GM18858 (cell line): ENCODE results near the gene GALNT15.
A peak's percentile ranks its signal among the peaks of the same experiment; 100 is the strongest.

Experiments used
- ATAC-seq: cut with Tn5 transposase; IDR thresholded peaks from one replicate; pipeline ENCODE4 v1.9.1; 2021; ENCODE audit not compliant: unreplicated experiment

GALNT15 gene

DNA sequence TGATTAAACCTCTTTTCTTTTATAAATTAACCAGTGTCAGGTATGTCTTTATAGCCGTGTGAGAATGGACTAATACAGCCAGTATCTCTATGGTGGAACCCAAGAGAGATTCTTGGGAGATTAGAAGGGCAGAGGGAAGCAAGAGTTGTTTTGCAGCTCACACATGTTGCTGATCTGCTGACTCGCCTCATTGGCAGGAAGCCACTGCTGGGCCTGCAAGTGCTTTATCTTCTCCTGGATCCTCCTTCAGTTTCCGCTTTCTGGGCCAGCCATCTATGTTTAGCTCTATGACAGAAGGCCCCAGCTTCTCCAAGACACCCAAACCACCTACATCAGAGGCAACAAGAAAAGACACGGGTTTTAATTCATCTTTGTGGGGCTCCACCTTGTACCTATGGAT is 23.4 kb upstream of the GALNT15 start:
- no peak for ATAC-seq

DNA sequence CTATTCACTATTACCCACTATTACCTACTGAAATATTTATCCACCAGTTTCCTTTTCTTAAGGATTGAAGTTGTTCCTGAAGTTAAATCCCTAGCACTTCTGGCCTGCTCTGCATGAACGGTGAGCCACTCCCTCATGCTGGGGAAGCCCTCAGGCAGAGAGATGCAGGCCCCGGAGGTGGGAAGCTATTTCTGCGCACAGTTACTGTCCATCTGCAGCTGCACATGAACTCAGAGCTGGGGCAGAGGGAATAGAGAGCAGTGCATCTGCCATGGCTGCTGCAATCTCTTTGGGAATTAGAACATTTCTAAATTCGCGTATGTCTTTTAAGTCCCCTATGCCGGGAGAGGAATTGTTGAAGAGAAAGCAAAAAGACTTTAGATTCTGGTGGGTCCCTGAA is 6.3 kb upstream of the GALNT15 start:
- ATAC-seq, result no peak

DNA sequence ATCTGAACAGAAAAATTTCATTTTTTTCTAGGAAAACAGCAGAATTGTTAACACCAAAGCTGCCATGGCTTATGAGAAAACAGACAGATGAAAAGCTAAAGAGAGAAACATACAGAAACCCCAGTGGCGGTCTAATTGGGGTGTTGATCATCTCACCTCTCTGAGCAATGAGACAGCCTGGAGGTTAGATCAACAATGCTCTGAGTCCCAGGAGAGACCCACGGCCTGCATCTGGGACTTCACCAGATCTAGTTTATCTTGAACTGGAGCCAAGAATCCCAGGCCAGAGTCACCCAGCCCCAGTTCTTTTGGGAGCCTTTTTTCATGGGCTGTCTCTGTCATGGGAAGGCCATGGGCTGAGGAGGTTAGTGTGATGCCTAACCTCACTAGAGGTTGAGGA is 3.5 kb upstream of the GALNT15 start:
- ATAC-seq, result no peak

- ATAC-seq, result no peak
Measured at GRCh38 chr3:16171825-16172224, 2.7 kb upstream of the GALNT15 start.

- no peak for ATAC-seq
Measured at GRCh38 chr3:16173283-16174025, 1.0 kb upstream of the GALNT15 start.

DNA sequence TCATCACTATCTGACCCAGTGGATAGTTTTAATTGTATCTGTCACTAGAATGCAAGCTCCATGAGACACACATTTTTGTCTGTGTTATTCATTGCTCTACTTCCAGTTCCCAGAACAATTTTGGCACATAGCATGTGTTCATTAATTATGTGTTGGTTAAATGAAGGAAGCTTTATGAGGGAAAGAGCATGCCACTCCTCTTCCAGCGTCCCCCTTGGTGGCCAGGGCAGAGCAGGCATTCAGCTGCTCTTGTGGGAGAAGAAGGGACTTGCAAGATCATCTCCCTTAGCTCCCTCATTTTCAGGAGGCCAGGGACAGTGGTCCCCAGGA is 489 bp upstream of the GALNT15 start:
- no peak for ATAC-seq

DNA sequence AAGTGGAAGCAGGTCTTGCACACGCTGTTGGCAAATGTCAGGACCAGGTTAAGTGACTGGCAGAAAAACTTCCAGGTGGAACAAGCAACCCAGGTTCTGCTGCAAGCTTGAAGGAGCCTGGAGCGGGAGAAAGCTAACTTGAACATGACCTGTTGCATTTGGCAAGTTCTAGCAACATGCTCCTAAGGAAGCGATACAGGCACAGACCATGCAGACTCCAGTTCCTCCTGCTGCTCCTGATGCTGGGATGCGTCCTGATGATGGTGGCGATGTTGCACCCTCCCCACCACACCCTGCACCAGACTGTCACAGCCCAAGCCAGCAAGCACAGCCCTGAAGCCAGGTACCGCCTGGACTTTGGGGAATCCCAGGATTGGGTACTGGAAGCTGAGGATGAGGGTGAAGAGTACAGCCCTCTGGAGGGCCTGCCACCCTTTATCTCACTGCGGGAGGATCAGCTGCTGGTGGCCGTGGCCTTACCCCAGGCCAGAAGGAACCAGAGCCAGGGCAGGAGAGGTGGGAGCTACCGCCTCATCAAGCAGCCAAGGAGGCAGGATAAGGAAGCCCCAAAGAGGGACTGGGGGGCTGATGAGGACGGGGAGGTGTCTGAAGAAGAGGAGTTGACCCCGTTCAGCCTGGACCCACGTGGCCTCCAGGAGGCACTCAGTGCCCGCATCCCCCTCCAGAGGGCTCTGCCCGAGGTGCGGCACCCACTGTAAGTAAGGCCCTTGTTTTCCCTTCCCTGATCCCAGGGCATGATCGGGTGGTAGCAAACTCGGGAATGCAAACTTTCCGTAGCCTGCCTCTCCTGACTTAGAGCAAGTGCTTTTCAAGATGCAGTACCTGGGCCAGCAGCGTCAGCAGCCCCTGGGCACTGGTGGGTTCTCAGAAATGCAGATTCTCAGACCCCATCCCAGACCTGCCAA is 759 bp downstream of the GALNT15 start:
- ATAC-seq, result no peak

- no peak for ATAC-seq
Measured at GRCh38 chr3:16176391-16177030, 2.0 kb downstream of the GALNT15 start.

GRCh38 chr3:16177382-16177781 is 2.9 kb downstream of the GALNT15 start:
- no peak for ATAC-seq

DNA sequence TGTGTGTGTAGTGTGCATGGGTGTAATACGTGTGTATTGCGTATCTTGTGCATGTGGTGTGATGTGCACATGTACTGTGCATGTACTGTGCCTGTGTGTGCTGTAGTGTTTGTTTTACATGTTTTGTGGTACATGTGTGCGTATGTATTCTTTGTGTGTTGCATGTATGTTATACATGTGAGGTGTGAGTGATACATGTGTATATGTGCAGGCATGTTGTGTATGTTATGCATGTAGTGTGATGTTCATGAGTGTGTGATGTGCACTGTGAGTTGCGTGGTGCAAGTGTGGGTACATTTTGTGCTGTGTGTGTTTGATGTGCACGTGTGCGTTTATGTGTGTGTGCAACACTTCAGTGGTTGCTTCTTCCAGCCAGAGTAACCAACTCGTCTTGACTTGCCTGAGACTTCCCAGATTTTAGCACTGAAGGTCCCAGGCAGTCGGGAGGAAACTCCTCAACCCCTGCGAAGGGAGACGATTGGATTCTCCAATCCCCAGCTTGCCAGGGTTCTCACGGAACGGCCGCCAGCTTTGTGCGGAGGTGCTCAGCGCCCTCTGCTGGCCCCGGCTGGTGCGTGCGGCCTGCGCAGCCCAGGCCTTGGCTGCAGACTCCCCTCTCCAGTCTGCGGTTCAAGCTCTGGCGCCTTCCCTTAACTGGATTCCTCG is 3.6 kb downstream of the GALNT15 start:
- peak; percentile 63 for ATAC-seq

GRCh38 chr3:16178628-16178988 is 4.1 kb downstream of the GALNT15 start:
- ATAC-seq, result no peak

- no peak for ATAC-seq
Measured at GRCh38 chr3:16179261-16179660, 4.8 kb downstream of the GALNT15 start.

GRCh38 chr3:16179771-16180736 is 5.6 kb downstream of the GALNT15 start:
- ATAC-seq, result no peak

DNA sequence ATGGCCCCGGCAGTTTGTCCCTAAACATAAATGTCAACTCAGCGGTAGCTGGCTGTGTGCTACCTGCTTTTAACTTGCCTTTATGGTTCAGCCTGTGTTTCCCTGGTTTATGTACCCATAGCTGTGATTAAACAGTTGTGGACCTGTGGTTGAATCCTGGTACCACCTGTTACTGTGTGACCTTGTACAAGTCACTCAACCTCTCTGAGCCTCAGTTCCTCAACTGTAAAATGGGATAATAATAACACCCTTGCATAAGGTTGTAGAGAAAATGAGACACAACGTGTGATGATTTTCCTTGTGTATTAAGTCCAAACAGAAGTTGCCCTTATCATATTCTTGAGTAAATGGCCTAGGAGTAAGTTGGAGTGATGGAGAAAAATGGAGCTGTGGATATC is 6.3 kb downstream of the GALNT15 start:
- ATAC-seq, result no peak

DNA sequence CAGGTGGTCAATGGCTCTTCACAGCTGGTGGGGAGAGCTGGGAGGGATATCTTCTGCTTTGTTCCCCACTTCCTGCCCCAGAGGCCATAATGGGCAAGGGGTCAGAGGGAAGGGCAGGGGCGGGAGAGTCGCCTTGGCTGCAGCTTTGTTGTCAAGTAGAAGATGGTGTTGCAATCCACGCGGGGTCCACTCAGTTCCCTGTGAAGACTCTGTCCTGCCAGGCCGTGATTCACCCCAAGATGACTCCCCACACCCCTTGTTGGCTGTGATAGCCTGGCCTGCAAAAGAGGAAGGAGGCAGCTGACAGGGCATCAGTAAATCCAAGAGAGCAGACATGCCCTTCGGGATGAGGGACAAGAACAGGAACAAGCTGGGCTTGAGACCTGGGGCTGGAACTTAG is 6.9 kb downstream of the GALNT15 start:
- ATAC-seq, result no peak

GRCh38 chr3:16182183-16182582 is 7.7 kb downstream of the GALNT15 start:
- no peak for ATAC-seq

- no peak for ATAC-seq
Measured at GRCh38 chr3:16182612-16183011, 8.1 kb downstream of the GALNT15 start.

GRCh38 chr3:16183082-16183481 is 8.6 kb downstream of the GALNT15 start:
- no peak for ATAC-seq

GRCh38 chr3:16183601-16184270 is 9.3 kb downstream of the GALNT15 start:
- ATAC-seq, result no peak

DNA sequence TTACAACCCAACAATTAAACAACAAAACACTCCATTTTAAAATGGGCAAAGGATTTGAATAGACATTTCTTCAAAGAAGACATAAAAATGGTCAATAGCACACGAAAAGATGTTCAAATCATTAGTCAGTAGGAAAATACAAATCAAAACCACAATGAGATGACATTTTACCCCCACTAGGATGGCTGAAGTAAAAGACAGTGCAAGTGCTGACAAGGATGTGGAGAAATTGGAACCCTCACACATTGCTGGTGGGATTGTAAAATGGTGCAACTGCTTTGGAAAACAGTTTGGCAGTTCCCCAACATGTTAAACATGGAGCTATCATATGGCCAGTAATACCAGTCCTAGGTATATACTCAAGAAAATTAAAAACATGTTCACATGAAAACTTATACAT is 11.6 kb downstream of the GALNT15 start:
- no peak for ATAC-seq
